ENCODE data around the gene ANKZF1.

ANKZF1 gene

DNA sequence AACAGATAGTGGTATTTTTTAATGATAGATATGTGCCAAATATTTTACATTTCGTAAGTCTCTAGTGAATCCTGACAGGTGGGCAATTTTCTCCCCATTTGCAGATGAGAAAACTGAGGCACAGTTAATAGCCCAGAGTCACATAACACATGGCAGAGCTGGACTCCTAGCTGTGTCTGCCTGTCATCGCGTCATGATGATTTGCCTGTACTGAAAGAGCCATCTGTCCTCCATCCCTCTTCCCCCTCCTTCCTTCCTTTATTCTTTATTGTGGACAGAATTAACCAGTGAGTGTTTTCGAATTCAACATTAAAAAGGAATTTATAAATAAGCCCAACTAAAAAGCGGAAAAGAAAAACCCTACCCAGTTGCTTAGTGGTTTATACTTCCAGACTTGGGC lies 52.8 kb downstream of the ANKZF1 start:
- no peaks in the 10 kb centered on the region for H3K27me3 ChIP-seq (ENCODE audit: control insufficient read depth, insufficient read depth, low read length, poor library complexity, severe bottlenecking)
- 92 to 99% methylated on average over 5 of the region's 5 CpGs for WGBS, 2 experiments

DNA sequence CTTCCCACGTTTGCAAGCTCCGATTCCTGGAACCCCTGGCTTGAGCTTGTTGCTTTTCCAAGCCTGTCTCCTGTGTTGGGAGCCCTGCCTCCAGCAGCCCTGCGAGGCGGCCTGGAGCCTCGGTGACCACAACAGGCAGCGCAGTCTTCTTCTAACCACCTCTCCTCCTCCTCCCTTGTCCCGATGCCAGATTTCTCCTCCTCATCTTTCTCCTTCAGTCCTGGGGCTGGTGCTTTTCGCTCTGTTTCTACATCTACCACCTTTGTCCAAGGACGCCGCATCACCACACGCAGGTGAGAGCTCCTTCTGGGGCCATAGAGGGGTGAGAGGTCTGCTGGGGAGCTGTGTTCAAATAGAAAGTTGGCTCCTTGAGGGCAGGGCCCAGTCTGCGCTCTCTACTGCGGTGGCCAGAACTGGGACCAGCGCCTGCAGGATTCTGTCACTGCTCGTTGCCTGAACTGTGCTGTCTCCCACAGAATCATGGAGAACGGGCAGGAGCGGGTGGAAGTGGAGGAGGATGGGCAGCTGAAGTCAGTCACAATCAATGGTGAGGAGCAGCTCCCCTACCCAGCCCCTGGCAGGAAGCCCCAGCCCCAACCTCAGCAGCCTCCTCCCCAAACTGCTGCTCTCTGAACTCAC lies 53.5 kb downstream of the ANKZF1 start:
- WGBS, 2 experiments = 94 to 95% methylated on average over 17 of the region's 17 CpGs
- peaks cover 20% of the 10 kb centered on the region for H3K4me1 ChIP-seq (ENCODE audit: control insufficient read depth, insufficient read depth, low read length)
- H3K27ac ChIP-seq (ENCODE audit: insufficient read depth, low read depth, low read length, poor library complexity, severe bottlenecking) = no peak overlapping the region
- H3K4me3 ChIP-seq (ENCODE audit: insufficient read depth, low read depth, low read length) = no peak overlapping the region
- no peaks in the 10 kb centered on the region for H3K27me3 ChIP-seq (ENCODE audit: control insufficient read depth, insufficient read depth, low read length, poor library complexity, severe bottlenecking)
- H3K9me3 ChIP-seq (ENCODE audit: control insufficient read depth, low read length) = no peaks in the 10 kb centered on the region
- H3K36me3 ChIP-seq (ENCODE audit: control insufficient read depth, insufficient read depth, low read length) = peaks cover 4% of the 10 kb centered on the region

More for the DNA sequence above, 52.8 kb downstream of the ANKZF1 start:
- Histone ChIP-seq H3K27ac (ENCODE audit: insufficient read depth, low read depth, low read length, poor library complexity, severe bottlenecking) (no peak overlapping the region), H3K36me3 (ENCODE audit: control insufficient read depth, insufficient read depth, low read length) (peaks cover 4% of the 10 kb centered on the region), H3K4me1 (ENCODE audit: control insufficient read depth, insufficient read depth, low read length) (peaks cover 23% of the 10 kb centered on the region), H3K9me3 (ENCODE audit: control insufficient read depth, low read length) (no peaks in the 10 kb centered on the region), H3K4me3 (ENCODE audit: insufficient read depth, low read depth, low read length) (no peak overlapping the region)

DNA sequence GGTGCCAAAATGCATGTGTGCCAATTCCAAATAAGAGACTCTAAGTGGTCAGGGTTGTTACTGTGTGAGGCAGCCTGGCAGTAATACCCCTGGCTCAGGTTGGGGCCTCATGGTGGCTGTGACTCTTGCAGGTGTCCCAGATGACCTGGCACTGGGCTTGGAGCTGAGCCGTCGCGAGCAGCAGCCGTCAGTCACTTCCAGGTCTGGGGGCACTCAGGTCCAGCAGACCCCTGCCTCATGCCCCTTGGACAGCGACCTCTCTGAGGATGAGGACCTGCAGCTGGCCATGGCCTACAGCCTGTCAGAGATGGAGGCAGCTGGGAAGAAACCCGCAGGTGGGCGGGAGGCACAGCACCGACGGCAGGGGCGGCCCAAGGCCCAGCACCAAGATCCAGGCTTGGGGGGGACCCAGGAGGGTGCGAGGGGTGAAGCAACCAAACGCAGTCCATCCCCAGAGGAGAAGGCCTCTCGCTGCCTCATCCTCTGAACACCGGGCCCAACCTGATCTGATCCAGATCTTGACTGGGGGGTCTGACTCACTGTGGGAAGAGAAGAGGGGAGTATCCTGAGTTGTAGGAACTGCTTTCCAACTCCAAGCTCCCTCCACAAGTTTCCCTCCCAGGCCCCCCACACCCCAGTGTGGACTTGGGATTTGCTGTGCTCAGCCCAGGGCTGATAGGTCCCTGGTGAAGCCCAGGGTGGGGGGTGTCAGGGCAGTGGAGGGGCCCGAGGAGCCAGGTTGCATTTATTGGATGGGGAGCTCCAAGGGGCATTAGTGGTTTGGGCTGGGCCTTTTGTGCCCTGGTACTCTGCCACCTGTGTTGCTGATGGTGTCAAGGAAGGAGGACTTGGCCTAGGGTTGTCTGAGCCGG lies 55.1 kb downstream of the ANKZF1 start:
- H3K27ac ChIP-seq (ENCODE audit: insufficient read depth, low read depth, low read length, poor library complexity, severe bottlenecking) = no peak overlapping the region
- H3K36me3 ChIP-seq (ENCODE audit: control insufficient read depth, insufficient read depth, low read length) = peaks cover 4% of the 10 kb centered on the region
- H3K4me1 ChIP-seq (ENCODE audit: control insufficient read depth, insufficient read depth, low read length) = peaks cover 11% of the 10 kb centered on the region
- 96 to 97% methylated on average over 16 of the region's 16 CpGs for WGBS, 2 experiments
- H3K9me3 ChIP-seq (ENCODE audit: control insufficient read depth, low read length) = no peaks in the 10 kb centered on the region
- no peak overlapping the region for H3K4me3 ChIP-seq (ENCODE audit: insufficient read depth, low read depth, low read length)
- no peaks in the 10 kb centered on the region for H3K27me3 ChIP-seq (ENCODE audit: control insufficient read depth, insufficient read depth, low read length, poor library complexity, severe bottlenecking)

DNA sequence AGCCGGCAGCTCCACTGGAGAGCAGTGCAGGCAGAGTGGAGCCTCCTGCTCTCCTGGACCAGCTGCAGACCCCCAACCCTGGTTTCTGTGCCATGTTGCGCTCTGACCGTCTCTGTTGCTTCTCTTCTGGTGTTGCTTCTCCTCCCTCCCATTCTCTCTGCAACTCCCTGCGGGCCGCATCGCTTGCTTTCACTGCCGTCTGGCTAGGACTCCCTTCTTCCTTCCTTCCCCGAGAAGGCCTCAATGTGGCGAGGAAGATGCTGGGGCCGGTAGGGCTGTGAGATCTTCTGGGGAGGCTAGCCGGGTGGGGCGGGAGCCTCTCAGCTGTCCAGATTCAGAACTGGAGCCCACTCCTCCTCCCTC lies 55.7 kb downstream of the ANKZF1 start:
- WGBS, 2 experiments = 96% methylated on average over 12 of the region's 12 CpGs
- Histone ChIP-seq H3K4me1 (ENCODE audit: control insufficient read depth, insufficient read depth, low read length) (peaks cover 8% of the 10 kb centered on the region), H3K36me3 (ENCODE audit: control insufficient read depth, insufficient read depth, low read length) (peaks cover 4% of the 10 kb centered on the region), H3K9me3 (ENCODE audit: control insufficient read depth, low read length) (no peaks in the 10 kb centered on the region), H3K27me3 (ENCODE audit: control insufficient read depth, insufficient read depth, low read length, poor library complexity, severe bottlenecking) (no peaks in the 10 kb centered on the region), H3K27ac (ENCODE audit: insufficient read depth, low read depth, low read length, poor library complexity, severe bottlenecking) (no peak overlapping the region), H3K4me3 (ENCODE audit: insufficient read depth, low read depth, low read length) (no peak overlapping the region)

DNA sequence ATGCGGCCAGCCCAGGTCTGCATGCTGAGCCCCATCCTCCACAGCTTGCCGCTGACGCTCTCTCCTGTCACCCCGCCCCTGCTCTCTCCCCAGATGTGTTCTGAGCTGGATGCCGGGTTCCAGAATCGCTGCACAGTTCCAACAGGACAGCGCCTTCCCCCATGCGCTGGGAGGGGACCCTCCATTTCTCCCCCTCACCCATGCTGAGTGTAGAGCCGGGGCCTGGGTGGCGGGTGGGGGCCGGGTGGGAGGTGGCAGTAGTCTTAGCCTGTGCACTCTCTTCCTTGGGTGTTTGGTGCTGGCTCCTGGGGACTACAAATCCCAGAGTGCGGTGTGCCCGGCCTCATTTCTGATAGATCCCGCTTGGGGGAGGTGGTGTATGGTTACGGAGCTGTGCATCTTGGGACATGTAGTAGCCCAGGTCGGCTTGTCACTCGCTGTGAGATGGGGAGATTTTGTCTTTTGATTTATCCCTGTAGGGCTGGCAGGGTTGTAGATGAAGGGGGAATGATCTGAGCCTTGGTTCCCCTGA lies 56.4 kb downstream of the ANKZF1 start:
- Histone ChIP-seq H3K36me3 (ENCODE audit: control insufficient read depth, insufficient read depth, low read length) (peaks cover 4% of the 10 kb centered on the region), H3K4me3 (ENCODE audit: insufficient read depth, low read depth, low read length) (no peak overlapping the region), H3K27ac (ENCODE audit: insufficient read depth, low read depth, low read length, poor library complexity, severe bottlenecking) (no peak overlapping the region), H3K27me3 (ENCODE audit: control insufficient read depth, insufficient read depth, low read length, poor library complexity, severe bottlenecking) (no peaks in the 10 kb centered on the region), H3K4me1 (ENCODE audit: control insufficient read depth, insufficient read depth, low read length) (peaks cover 8% of the 10 kb centered on the region), H3K9me3 (ENCODE audit: control insufficient read depth, low read length) (no peaks in the 10 kb centered on the region)
- 55 to 62% methylated on average over 17 of the region's 17 CpGs for WGBS, 2 experiments
